GM19397 (cell line): ENCODE data around the gene TAF1D.
A peak's percentile ranks its signal among the peaks of the same experiment; 100 is the strongest.

Experiments
- ATAC-seq: cut with Tn5 transposase; IDR thresholded peaks from one replicate; pipeline ENCODE4 v1.9.1; 2021; ENCODE audit warnings: mild to moderate bottlenecking, moderate library complexity; ENCODE audit not compliant: unreplicated experiment

TAF1D gene

DNA sequence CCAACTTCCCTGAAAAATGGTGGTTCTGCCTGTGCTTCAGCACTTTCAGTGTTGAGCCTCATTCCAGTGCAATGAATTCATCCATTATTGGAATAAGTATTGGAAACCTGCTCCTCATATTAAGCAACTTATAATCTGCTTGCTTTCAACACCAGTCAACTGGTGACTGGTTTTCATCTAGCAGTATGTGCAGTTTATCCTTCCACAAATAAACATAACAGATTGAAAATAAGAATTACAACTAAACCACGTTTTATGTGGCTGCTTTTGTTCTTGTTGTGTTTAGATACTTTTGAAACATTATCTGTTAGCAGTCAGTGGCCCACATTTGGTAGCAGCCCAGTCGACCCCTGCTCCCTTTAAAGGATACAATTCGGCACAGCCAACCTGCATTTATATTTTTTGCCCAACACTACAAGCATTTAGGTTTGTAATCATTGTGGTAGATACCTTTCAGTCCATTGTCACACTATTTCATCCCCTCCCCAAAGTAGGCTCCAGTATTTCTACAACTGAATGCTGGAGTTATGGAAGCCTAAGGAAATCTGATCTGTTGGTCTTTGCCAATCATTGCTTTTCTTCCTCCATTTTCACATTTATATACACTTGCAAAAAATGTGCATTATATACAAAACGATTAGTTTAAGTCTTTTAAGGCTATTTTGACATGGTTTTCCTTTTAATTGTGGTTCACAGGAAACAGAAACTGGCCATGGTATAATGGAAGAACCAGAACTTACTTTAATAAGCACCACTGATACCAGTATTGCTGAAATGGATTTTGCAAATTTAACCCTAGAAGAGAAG, 13.1 kb downstream of the TAF1D start:
- ATAC-seq: no peak

DNA sequence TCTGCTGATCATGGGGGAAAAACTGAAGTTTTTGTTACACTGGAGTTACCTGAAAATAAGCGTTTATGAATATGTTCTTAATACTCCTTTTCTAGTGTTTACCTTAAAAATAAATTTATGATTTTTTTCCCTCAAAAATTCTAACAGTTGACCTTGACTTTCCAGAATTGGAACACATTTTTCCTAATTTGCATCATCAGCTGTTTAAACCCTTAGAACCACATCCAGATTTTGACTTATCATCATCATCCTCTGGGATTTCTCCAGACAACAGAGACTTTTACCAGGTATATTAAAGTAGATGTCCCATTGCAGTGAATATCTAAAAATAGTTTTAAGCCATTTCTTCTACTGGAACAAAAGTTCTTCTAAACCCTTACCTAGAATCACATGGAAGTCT, 17.2 kb downstream of the TAF1D start:
- ATAC-seq: no peak

- ATAC-seq: no peak
These were observed 20.8 kb downstream of the TAF1D start for GRCh38 chr11:93720522-93720921.

DNA sequence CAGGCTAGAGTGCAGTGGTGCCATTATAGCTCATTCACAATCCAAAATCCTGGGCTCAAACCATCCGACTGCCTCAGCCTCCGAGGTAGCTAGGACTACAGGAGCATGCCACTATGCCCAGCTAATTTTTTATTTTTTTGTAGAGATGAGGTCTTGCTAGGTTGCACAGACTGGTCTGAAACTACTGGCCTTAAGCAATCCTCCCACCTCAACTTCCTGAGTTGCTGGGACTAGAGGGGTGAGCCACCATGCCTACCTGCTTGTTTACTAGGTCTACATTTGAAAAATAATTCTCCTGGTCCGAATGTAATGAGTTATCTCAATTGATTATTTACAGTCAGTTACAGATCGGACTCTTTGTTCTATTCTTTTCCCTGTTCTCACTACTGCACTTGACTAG, 22.0 kb downstream of the TAF1D start:
- no peak for ATAC-seq

DNA sequence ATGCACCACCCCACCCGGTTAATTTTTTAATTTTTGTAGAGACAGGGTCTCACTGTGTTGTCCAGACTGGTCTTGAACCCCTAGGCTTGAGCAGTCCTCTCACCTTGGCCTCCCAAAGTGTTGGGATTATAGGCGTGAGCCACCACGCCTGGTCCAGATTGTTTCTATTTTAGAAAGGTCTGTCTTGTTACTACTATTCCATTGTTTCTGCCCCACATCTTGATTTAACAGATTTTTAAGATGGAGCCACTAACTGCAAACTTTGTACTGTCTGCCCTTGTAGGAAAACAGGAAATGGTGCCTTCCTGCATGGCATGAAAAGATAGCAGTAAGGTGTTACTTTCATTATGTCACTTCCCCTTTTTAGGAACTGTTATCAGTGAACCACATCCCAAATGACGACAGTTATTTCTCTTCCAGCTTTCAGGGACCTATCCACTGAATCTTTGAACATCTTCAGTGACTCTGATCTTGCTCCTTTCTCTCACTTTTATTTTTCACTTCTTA, 23.2 kb downstream of the TAF1D start:
- peak; percentile 75 for ATAC-seq

DNA sequence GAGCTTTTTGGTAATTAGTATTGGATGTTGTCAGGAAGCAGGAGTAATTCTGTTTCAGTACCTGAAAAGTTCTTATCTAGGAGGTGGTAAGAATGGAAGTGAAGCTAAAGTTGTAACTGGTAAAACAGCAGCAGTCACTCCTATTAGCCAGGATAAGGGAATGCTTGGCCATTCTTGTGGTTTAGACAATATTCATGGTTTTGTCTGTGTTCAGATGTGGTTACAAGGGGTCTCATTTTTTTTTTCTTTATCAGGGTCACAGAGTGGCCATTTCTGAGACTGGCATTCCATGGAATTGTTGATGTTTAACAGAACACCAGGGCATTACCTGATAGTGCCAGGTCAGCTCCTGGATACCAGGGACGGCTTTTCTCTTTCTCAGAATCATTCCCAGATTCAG, 23.8 kb downstream of the TAF1D start:
- no peak for ATAC-seq

- no peak for ATAC-seq
These were observed 25.4 kb downstream of the TAF1D start for GRCh38 chr11:93715797-93716396.

DNA sequence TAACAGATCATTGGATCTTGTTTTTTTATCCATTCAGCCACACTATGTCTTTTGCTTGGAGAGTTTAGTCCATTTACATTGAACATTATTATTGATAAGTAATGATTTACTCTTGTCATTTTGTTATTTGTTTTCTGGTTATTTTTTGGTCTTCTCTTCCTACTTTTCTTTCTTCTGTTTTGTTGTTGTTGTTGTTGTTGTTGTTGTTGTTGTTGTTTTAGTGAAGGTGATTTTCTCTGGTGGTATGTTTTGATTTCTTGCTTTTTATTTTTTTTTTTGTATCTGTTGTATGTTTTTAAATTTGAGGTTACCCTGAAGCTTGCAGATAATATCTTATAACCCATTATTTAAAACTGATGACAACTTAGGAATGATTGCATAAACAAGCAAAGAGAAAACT, 28.6 kb downstream of the TAF1D start:
- ATAC-seq: no peak

GRCh38 chr11:93710239-93710638, 31.1 kb downstream of the TAF1D start:
- ATAC-seq: no peak

DNA sequence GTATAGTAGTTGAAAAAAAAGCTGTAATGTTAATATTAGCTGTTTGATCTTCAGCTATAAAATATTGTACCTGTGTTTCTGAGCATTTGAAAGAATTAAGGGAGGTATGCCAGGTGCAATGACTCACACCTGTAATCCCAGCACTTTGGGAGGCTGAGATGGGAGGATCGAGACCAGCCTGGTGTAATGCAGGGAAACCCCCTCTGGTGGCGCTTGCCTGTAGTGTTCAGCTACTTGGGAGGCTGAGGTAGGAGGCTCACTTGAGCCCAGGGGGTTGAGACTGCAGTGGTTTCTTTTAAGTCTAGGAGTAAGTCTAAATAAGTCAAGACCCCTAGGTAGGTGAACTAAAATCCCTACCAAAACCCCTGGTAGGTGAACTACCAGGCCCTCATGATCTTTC, 37.1 kb downstream of the TAF1D start:
- no peak for ATAC-seq

- ATAC-seq: no peak
These were observed 40.5 kb downstream of the TAF1D start for GRCh38 chr11:93700830-93701229.

- no peak for ATAC-seq
These were observed 43.7 kb downstream of the TAF1D start for GRCh38 chr11:93697611-93698010.

GRCh38 chr11:93694557-93694956, 46.7 kb downstream of the TAF1D start:
- no peak for ATAC-seq

DNA sequence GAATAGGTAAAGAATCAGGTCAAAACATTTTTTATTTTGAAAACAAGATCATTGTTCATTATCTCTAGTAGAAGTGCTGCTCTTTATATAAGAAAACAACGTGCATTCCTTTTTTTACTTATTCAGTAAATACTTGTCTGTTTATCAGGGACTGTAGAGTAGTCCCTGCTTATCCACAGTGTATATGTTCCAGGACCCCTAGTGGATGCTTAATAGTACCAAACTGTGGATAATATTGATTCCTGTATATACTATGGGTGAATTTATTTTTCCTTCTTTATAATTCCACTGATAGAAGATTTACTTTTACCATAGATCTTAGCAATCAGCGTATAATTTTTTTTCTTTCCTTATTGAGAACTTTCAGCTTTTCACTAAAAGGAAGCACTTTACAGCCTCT, 47.2 kb downstream of the TAF1D start:
- ATAC-seq: no peak

DNA sequence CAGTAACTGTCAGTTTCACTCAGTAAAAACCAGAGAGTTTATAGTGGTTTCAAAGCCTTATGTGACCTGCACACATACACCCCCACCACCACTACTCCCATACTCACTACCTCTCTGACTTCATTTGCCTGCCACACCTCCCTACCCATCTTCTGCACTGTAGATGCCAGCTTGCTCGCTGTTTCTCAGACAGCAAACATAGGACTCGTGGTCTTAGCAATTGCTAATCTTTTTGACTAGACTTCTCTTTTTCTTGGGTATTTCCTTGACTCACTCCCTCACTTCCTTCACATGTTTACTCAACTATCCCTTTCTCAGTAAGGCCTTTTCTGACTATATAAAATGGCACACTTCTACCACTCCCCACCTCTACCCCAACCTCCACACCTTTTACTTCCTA, 52.1 kb downstream of the TAF1D start:
- ATAC-seq: peak; percentile 70

DNA sequence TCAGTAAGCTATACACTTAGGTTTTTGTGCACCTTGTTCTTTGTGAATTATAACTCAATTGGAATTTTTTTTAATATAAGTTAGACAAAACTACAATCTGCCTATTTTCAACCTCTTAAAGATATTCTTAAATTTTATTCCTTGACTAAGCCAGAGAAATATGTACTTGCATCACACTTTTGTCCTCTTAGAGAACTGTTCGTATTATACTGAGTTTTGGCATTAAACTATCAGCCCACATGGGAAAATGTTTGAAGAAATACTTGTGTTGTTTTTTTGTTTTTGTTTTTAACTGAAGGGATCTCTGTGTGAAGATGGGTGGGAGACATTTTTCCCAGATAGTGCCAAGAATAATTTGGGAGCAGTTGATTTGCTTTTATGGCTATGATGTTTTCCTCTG, 54.5 kb downstream of the TAF1D start:
- no peak for ATAC-seq

GRCh38 chr11:93686226-93686625, 55.1 kb downstream of the TAF1D start:
- no peak for ATAC-seq
